CD14-positive monocyte (primary cell): ENCODE data around the gene FKBP10. TPM values are rescaled to one million over a fixed set of nuclear protein-coding genes. Genes with fewer than 3 reads are reported as not detected.
"Not testable (repeated sequence)": the region's sequence is repeated elsewhere in the genome, so short reads cannot be mapped to it uniquely, and the experiment has no call there.

Source experiments
- DNase-seq, 3 donors: peaks; one replicate each; pipeline ENCODE4 v3.0.0-alpha.2; 2011 to 2022
- H2AFZ ChIP-seq: 2 replicates; pipeline ENCODE4 v1.6.0; 2012; ENCODE audit warnings: mild to moderate bottlenecking, low read depth, low read length, inconsistent platforms; ENCODE audit not compliant: insufficient read depth, poor library complexity, severe bottlenecking
- H3K27ac ChIP-seq, 2 donors: 1 replicate in 1 of 2; 2 replicates in 1 of 2; pipeline ENCODE4 v1.5.1; 2012 to 2013; ENCODE audit warnings: low read length in 2 of 2, control low read depth in 1 of 2, inconsistent platforms in 1 of 2, low read depth in 1 of 2, mild to moderate bottlenecking in 1 of 2
- H3K27me3 ChIP-seq, 2 donors: one replicate each; pipeline versions ENCODE4 v1.6.0 to v1.6.1; 2011 to 2013; ENCODE audit warnings: low read length in 2 of 2; ENCODE audit not compliant: control insufficient read depth in 2 of 2, insufficient read depth in 2 of 2
- H3K36me3 ChIP-seq, 2 donors: replicated peaks in 1 of 2; 1 replicate in 1 of 2; 2 replicates in 1 of 2; pipeline versions ENCODE4 v1.5.1 to v1.6.1; 2012 to 2013; ENCODE audit warnings: low read length in 2 of 2, control low read depth in 1 of 2, inconsistent platforms in 1 of 2, mild to moderate bottlenecking in 1 of 2; ENCODE audit not compliant: insufficient read depth in 2 of 2, control insufficient read depth in 1 of 2
- H3K4me1 ChIP-seq, 2 donors: 1 replicate in 1 of 2; 2 replicates in 1 of 2; pipeline versions ENCODE4 v1.5.1 to v1.6.1; 2012 to 2013; ENCODE audit warnings: low read length in 2 of 2, control low read depth in 1 of 2, inconsistent platforms in 1 of 2, mild to moderate bottlenecking in 1 of 2, moderate library complexity in 1 of 2; ENCODE audit not compliant: insufficient read depth in 2 of 2, control insufficient read depth in 1 of 2
- H3K4me2 ChIP-seq: replicated peaks from 2 replicates; pipeline ENCODE3; 2012; ENCODE audit warnings: low read length, moderate library complexity, mild to moderate bottlenecking; ENCODE audit not compliant: poor library complexity, severe bottlenecking; ENCODE audit errors: extremely low read depth
- H3K4me3 ChIP-seq, 3 experiments: fragments of 200-600 bp in 1 of 3; sonication (generic) in 1 of 3; replicated peaks in 1 of 3; 1 replicate in 2 of 3; 2 replicates in 1 of 3; pipeline ENCODE4 v1.5.1; 2011 to 2013; ENCODE audit warnings: low read length in 3 of 3, mild to moderate bottlenecking in 3 of 3, control low read depth in 2 of 3, low read depth in 2 of 3, inconsistent platforms in 1 of 3, moderate library complexity in 1 of 3
- H3K79me2 ChIP-seq: 2 replicates; pipeline ENCODE4 v1.6.0; 2012; ENCODE audit warnings: mild to moderate bottlenecking, control low read depth, inconsistent platforms, low read length, moderate library complexity; ENCODE audit not compliant: insufficient read depth
- H3K9ac ChIP-seq: 2 replicates; pipeline ENCODE4 v1.6.0; 2017; ENCODE audit warnings: low read length, mild to moderate bottlenecking; ENCODE audit not compliant: insufficient read depth, poor library complexity, severe bottlenecking
- H3K9me3 ChIP-seq, 2 donors: replicated peaks in 1 of 2; 1 replicate in 1 of 2; 2 replicates in 1 of 2; pipeline versions ENCODE4 v1.5.1 to v1.6.1; 2012 to 2013; ENCODE audit warnings: low read length in 2 of 2, control low read depth in 1 of 2; ENCODE audit not compliant: control insufficient read depth in 1 of 2, insufficient read depth in 1 of 2
- H4K20me1 ChIP-seq: 2 replicates; pipeline ENCODE4 v1.6.0; 2012; ENCODE audit warnings: mild to moderate bottlenecking, low read length, control low read depth, moderate library complexity; ENCODE audit not compliant: insufficient read depth
- H3K27ac Mint-ChIP-seq, 7 donors: one replicate each; pipeline ENCODE4 v1.8.0; 2020; ENCODE audit warnings: mild to moderate bottlenecking in 7 of 7, mixed read lengths in 7 of 7, moderate library complexity in 6 of 7, inconsistent platforms in 2 of 7
- H3K27me3 Mint-ChIP-seq, 3 donors: one replicate each; pipeline ENCODE4 v1.8.0; 2021 to 2022; ENCODE audit warnings: low read depth in 3 of 3, mild to moderate bottlenecking in 3 of 3, mixed read lengths in 3 of 3, moderate library complexity in 3 of 3, inconsistent platforms in 1 of 3
- H3K36me3 Mint-ChIP-seq, 2 donors: one replicate each; pipeline ENCODE4 v1.8.0; 2020; ENCODE audit warnings: mixed read lengths in 2 of 2, inconsistent platforms in 1 of 2, mild to moderate bottlenecking in 1 of 2
- H3K4me1 Mint-ChIP-seq: one replicate; pipeline ENCODE4 v1.8.0; 2020; ENCODE audit warnings: mild to moderate bottlenecking, mixed read lengths
- H3K4me3 Mint-ChIP-seq, 2 donors: one replicate each; pipeline ENCODE4 v1.8.0; 2020; ENCODE audit warnings: mild to moderate bottlenecking in 2 of 2, mixed read lengths in 2 of 2, moderate library complexity in 1 of 2
- H3K9me3 Mint-ChIP-seq, 7 donors: one replicate each; pipeline ENCODE4 v1.8.0; 2020 to 2022; ENCODE audit warnings: mixed read lengths in 7 of 7, mild to moderate bottlenecking in 6 of 7, moderate library complexity in 6 of 7, inconsistent platforms in 2 of 7
- CTCF ChIP-seq: fragments of 200-600 bp; IDR thresholded peaks from one replicate; pipeline ENCODE4 v1.8.0; 2022; ENCODE audit warnings: antibody characterized with exemption, mild to moderate bottlenecking
- WGBS: methylation state at CpG from one replicate; pipeline ENCODE4 v1.1.5; 2013; ENCODE audit warnings: missing lambda C conversion rate; ENCODE audit not compliant: insufficient coverage; 5-methylcytosine and 5-hydroxymethylcytosine counted together
- intact Hi-C, 2 donors: fragments of 100-400 bp; cut with micrococcal nuclease; formaldehyde crosslinking; loops; one replicate each; pipeline versions ENCODE4 v1.15.0 to v1.15.1; 2023
- polyA plus RNA-seq, 3 donors: library from polyadenylated mRNA; depleted of rRNA in 1 of 3; unstranded in 2 of 3; stranded (reverse) in 1 of 3; fragments of 300-500 nt in 2 of 3; fragments of >200 nt in 1 of 3; fragmentation: Illumina TruSeq in 2 of 3; gene quantifications; 1 replicate in 2 of 3; 2 replicates in 1 of 3; pipeline ENCODE4 v1.2.3, GENCODE V29; 2012 to 2021

FKBP10 gene
- polyA plus RNA-seq, 3 donors: not detected

DNA sequence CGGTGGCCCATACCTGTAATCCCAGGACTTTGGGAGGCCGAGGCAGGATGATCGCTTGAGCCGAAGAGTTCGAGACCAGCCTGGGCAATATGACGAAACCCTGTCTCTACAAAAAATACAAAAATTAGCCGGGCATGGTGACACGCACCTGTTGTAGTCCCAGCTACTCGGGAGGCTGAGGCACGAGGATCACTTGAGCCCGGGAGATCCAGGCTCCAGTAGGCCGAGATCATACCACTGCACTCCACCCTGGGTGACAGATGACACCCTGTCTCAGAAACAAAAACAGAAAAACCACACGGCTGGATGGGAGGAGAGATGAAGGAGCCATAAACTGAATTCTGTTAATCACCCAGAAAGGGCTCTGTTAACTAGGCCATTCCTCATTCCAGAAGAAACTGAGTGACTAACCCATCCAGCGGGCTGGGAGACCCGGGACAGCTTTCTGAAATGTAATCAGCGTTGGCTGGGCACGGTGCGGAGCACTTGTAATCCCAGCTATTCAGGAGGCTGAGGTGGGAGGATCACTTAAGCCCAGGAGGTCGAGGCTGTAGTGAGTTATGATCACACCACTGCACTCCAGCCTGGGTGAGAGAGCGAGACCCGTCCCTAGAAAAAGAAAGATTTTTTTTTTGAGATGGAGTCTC lies 23.9 kb downstream of the FKBP10 start:
- 46% methylated on average over 14 of the region's 21 CpGs for WGBS
- Histone ChIP-seq H3K4me3 (peak overlapping the region in 1 of 3 experiments; percentile 86), H3K4me2 (peak overlapping the region; percentile 99), H4K20me1 (no peaks in the 10 kb centered on the region), H3K27ac (no peak overlapping the region), H3K27me3 (peaks cover 2 to 8% of the 10 kb centered on the region in 2 donors), H3K9me3 (no peaks in the 10 kb centered on the region), H3K79me2 (no peaks in the 10 kb centered on the region), H3K36me3 (no peaks in the 10 kb centered on the region), H3K4me1 (peaks cover 11 to 16% of the 10 kb centered on the region in 2 donors), H2AFZ (peak overlapping the region; percentile 98), H3K9ac (no peak overlapping the region)
- no peak overlapping the region for H3K27ac Mint-ChIP-seq
- peaks cover 22 to 34% (median 25%) of the 10 kb centered on the region in 3 donors for H3K27me3 Mint-ChIP-seq
- no peak for DNase-seq
- intact Hi-C loops: no loop called here
- peak overlapping the region; percentile 79 to 80 for H3K4me3 Mint-ChIP-seq
- peaks cover 12% of the 10 kb centered on the region for H3K4me1 Mint-ChIP-seq
- TF ChIP-seq CTCF: no peak
- no peaks in the 10 kb centered on the region for H3K36me3 Mint-ChIP-seq
- H3K9me3 Mint-ChIP-seq: peaks cover 0 to 3% (median 0%) of the 10 kb centered on the region in 7 donors

GRCh38 chr17:41837761-41838538 lies 25.1 kb downstream of the FKBP10 start, which contains the start of gene KLHL10:
Gene KLHL10 (plus strand): TSS chr17:41837825. CDS start chr17:41837933, 108 bp downstream.
- H3K27ac ChIP-seq: no peak within 1 kb of the TSS
- no peak for DNase-seq
- 97% methylated on average over 10 of the region's 15 CpGs for WGBS
- no peak within 1 kb of the TSS for H3K4me3 ChIP-seq
- H3K9ac ChIP-seq: no peak within 1 kb of the TSS
- no peaks in the 10 kb centered on the region for H3K9me3 ChIP-seq
- Mint-ChIP-seq H3K27ac (no peak within 1 kb of the TSS), H3K4me3 (peak within 1 kb of the TSS; percentile 79 to 80), H3K9me3 (peaks cover 0 to 3% (median 0%) of the 10 kb centered on the region in 7 donors), H3K27me3 (peaks cover 22 to 34% (median 25%) of the 10 kb centered on the region in 3 donors), H3K4me1 (peaks cover 12% of the 10 kb centered on the region), H3K36me3 (no peaks in the 10 kb centered on the region)
- H3K27me3 ChIP-seq: peaks cover 2 to 8% of the 10 kb centered on the region in 2 donors
- H3K4me2 ChIP-seq: peak within 1 kb of the TSS; percentile 99
- no peaks in the 10 kb centered on the region for H3K36me3 ChIP-seq
- H3K79me2 ChIP-seq: no peaks in the 10 kb centered on the region
- peak within 1 kb of the TSS; percentile 98 for H2AFZ ChIP-seq
- peaks cover 11 to 16% of the 10 kb centered on the region in 2 donors for H3K4me1 ChIP-seq
- H4K20me1 ChIP-seq: no peaks in the 10 kb centered on the region
- intact Hi-C loops: no loop called here
- TF ChIP-seq CTCF: no peak

DNA sequence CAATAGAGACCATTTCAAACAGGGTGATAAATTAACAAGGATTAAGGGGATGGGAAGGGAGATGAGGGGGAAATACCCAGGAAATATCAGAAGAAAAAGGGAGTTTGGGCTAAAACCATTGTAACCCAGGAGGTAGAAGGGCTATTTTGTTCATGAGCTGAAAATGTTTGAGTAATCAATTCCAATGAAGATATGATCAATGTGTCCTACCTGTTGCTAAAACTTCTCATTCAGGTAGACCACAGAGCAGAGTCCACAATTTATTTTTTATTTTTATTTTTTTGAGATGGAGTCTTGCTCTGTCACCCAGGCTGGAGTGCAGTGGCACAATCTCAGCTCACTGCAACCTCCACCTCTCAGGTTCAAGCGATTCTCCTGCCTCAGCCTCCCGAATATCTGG lies 26.6 kb downstream of the FKBP10 start:
- H3K79me2 ChIP-seq, H3K27me3 ChIP-seq, H3K9ac ChIP-seq, H2AFZ ChIP-seq, H3K9me3 Mint-ChIP-seq, H4K20me1 ChIP-seq, H3K27ac Mint-ChIP-seq, H3K36me3 ChIP-seq, H3K4me2 ChIP-seq, H3K9me3 ChIP-seq, H3K36me3 Mint-ChIP-seq, intact Hi-C loops, H3K4me3 Mint-ChIP-seq, H3K4me3 ChIP-seq, H3K27ac ChIP-seq, DNase-seq: not testable (repeated sequence)
- peaks cover 22 to 34% (median 25%) of the 10 kb centered on the region in 3 donors for H3K27me3 Mint-ChIP-seq
- H3K4me1 Mint-ChIP-seq: peaks cover 12% of the 10 kb centered on the region
- WGBS: no CpG with 5 or more reads among the region's 2 CpGs
- peaks cover 11 to 16% of the 10 kb centered on the region in 2 donors for H3K4me1 ChIP-seq
